ENCODE results near the gene KPNA5. TPM values are rescaled to one million over a fixed set of nuclear protein-coding genes. Genes with fewer than 3 reads are reported as not detected.

KPNA5 gene
- 0.76 to 1.9 TPM (median 1.6 TPM) in 5 replicates for total RNA-seq (2022; extraction: Qiagen RNA extraction; ENCODE audit: low read depth)

GRCh38 chr6:116680880-116681672, at the start of gene KPNA5:
KPNA5 (plus strand) TSS chr6:116681211; CDS start chr6:116681335, 124 bp downstream.

GRCh38 chr6:116764961-116765841, 84.2 kb downstream of the KPNA5 start, which contains the start of gene FAM162B:
FAM162B (minus strand) TSS chr6:116765719; CDS start chr6:116765576, 143 bp downstream.

Other genes starting within 250 kb of the KPNA5 start
- gene CALHM6, start 219.8 kb upstream of the KPNA5 start, total RNA-seq (2022; extraction: Qiagen RNA extraction; ENCODE audit: low read depth), result not detected in 5 replicates
- gene CALHM5, start 169.6 kb upstream of the KPNA5 start, total RNA-seq (2022; extraction: Qiagen RNA extraction; ENCODE audit: low read depth), result 0.05 to 0.07 TPM (median 0.06 TPM) in 5 replicates
- not detected in 5 replicates for gene TRAPPC3L, start 135.5 kb upstream of the KPNA5 start, total RNA-seq (2022; extraction: Qiagen RNA extraction; ENCODE audit: low read depth)
- gene CALHM4, start 127.5 kb upstream of the KPNA5 start, total RNA-seq (2022; extraction: Qiagen RNA extraction; ENCODE audit: low read depth), result not detected in 5 replicates
- gene RWDD1, start 109.7 kb upstream of the KPNA5 start, total RNA-seq (2022; extraction: Qiagen RNA extraction; ENCODE audit: low read depth), result 23.9 to 37.0 TPM (median 33.2 TPM) in 5 replicates
- gene RSPH4A, start 64.7 kb upstream of the KPNA5 start, total RNA-seq (2022; extraction: Qiagen RNA extraction; ENCODE audit: low read depth), result 0.14 to 0.26 TPM (median 0.17 TPM) in 5 replicates
- gene ZUP1, start 12.4 kb upstream of the KPNA5 start, total RNA-seq (2022; extraction: Qiagen RNA extraction; ENCODE audit: low read depth), result 5.8 to 8.7 TPM (median 6.4 TPM) in 5 replicates
- not detected in 5 replicates for gene FAM162B, start 84.5 kb downstream of the KPNA5 start, total RNA-seq (2022; extraction: Qiagen RNA extraction; ENCODE audit: low read depth)
- gene GPRC6A, start 147.9 kb downstream of the KPNA5 start, total RNA-seq (2022; extraction: Qiagen RNA extraction; ENCODE audit: low read depth), result not detected in 5 replicates
- not detected in 5 replicates for gene RFX6, start 196.0 kb downstream of the KPNA5 start, total RNA-seq (2022; extraction: Qiagen RNA extraction; ENCODE audit: low read depth)